Urothelium cell line (cell line): ENCODE data around the gene UNC13B.
A peak's percentile ranks its signal among the peaks of the same experiment; 100 is the strongest.
"Not testable (repeated sequence)": the region's sequence is repeated elsewhere in the genome, so short reads cannot be mapped to it uniquely, and the experiment has no call there.

Experiments
- DNase-seq: peaks from one replicate; pipeline ENCODE4 v3.0.0; 2011; ENCODE audit warnings: low spot score, mixed read lengths
- FAIRE-seq: peaks from 2 replicates; lab custom pipeline; 2011; peaks lifted over from hg19 to GRCh38; lab: Jason Lieb, UNC

Gene UNC13B

DNA sequence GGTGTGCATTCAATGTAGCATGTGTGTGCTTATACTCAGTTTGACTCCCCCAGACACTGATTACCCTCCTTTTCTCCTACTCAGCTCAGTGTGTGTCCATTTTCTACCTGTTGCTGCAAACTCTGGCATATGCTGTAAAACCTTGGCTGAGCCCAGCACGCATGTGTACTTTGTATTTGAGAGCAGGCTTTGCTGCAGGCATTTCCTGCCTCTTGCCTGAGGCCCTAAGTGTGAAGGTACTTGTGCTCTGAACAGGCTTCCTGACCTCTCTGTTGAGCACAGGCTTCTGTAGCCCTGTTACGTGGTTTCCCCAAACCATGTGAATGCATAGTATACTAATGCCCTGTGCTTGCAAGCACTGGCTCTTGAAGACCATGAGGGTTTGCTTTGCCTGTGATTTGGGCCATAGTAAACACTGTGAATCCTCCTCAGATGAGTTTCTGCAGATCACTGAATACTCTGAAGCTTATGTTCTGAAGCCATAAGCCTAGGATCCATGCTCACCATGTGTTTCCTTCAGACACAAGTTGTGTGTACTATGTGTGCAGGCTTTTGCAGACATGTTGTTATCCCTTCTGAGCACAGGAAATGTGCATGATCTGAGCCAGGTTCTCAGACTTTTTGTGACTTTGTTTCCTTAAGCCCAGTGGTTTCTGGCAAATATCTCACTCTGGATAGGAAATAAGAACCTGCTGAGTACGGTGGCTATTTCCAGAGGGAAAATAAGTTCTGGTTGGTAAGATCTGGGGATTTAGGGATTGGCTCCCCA is 203.2 kb downstream of the UNC13B start:
- no peak for FAIRE-seq
- DNase-seq = no peak

GRCh38 chr9:35366627-35367026 is 204.8 kb downstream of the UNC13B start:
- DNase-seq (no peak), FAIRE-seq (no peak)

DNA sequence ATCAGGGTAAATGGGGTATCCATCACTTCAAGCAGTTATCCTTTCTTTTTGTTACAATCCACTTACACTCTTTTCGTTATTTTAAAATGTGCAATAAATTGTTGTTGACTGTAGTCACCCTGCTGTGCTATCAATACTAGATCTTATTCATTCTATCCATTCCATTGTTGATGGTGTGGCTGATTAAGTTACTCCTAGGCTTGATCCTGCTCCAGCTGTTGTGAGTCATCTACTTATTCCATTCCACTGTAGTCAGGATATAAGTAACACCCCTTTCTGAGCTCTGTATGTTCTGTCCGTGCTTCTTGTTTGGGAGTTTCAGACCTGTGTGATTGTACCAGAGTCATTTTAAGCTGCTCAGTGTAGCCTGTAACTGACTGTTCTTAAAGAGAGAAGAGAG is 205.6 kb downstream of the UNC13B start:
- peak; percentile 60 for DNase-seq
- FAIRE-seq = peak; percentile 66

DNA sequence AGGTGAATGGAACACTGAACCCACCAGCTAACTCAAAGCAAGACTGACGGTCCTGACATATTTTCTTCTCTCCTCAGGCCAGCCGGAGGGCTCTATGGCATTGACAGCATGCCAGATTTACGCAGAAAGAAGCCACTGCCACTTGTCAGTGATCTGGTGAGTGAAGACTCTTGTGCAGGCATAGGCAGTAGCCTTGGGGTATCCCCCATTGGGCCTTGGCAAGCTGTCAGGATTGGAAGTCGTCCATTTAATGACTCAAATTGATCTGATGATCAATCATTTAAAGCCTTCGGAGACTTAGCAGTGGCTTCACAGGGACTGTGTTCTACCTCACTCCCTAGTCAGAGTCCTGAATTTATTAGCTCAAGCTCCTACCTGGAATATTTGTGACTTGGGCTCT is 208.4 kb downstream of the UNC13B start:
- DNase-seq (no peak), FAIRE-seq (no peak)

DNA sequence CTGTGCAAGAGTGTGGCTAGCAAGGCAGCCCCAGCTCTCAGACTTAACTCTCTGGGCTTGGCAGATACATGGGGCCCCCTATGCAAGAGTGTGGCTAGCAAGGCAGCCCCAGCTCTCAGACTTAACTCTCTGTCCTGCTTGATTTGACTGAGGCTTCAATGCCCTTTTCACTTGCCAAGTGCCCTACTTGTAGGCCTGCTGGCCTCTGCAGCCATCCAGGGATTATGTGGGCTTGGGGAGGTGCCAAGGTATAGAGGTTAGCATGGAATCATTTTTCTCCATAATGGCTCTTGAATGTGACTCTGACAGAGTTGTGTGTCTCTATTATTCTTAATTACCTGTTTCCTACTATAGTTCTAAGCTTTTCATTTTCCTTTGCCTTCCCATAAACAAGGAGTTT is 212.6 kb downstream of the UNC13B start:
- no peak for DNase-seq
- no peak for FAIRE-seq

DNA sequence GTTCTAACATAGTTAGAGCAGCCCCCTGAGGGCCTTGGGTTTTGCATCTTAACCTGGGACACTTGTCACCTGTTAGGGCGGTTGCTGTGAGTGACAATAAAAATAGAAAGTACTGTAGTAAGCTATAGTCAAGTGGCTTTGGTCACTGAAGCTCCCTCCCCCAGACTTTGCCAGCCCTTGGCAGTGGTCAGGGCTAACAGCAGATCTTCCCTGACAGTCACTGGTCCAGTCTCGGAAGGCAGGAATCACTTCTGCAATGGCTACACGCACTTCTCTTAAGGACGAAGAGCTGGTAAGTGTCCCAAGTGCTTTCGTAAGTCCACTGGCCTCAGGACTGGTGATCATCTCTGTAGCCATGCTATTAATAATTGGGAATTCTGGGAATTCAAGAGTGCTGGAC is 213.1 kb downstream of the UNC13B start:
- DNase-seq (no peak), FAIRE-seq (no peak)

DNA sequence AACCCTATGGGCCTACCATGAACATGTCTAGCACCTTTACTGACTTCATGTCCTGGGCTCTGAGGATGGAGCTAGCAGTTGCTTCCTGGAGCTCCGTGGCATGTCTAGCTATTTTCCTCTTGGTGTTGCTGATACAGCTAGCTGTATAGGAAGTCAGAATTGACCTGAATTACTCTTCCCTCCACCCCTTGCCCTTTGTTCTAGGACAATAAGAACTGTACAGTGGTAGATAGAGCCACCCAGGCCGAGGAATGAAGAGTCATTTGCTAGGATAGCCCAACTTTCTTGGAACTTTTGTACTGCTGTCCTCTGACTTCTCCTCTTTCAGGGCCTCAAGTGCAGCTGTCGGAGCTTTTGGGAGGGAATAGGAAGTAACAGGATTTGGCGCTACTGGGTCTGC is 218.2 kb downstream of the UNC13B start:
- DNase-seq (no peak), FAIRE-seq (no peak)

DNA sequence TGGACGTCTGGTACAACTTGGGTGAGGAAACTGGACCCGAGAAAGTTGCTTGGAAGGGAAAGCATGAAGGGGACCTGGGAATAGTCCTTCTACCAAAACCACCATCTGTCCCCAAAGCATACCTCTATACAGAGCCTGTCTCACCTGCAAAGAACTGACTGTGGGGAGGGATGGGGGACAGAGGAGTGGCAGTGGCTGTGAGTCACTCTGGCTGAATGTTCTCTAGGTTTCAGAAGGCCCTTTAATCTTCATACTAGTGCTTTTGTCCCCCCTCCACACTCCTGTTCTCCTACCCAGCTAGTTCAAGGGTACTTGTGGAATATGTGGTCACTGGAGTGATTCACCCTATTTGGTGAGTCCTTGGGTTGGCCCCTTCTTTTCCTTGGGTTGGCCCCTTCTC is 218.8 kb downstream of the UNC13B start:
- FAIRE-seq = no peak

GRCh38 chr9:35385042-35385441 is 223.2 kb downstream of the UNC13B start:
- FAIRE-seq (no peak), DNase-seq (no peak)

More for the DNA sequence above, 218.8 kb downstream of the UNC13B start:
- no peak for DNase-seq

- FAIRE-seq = no peak
- no peak for DNase-seq
Measured at GRCh38 chr9:35395076-35395705, 233.4 kb downstream of the UNC13B start.

- DNase-seq (no peak), FAIRE-seq (no peak)
Measured at GRCh38 chr9:35395706-35396101, 233.9 kb downstream of the UNC13B start.

- FAIRE-seq (no peak), DNase-seq (no peak)
Measured at GRCh38 chr9:35396560-35397215, 234.9 kb downstream of the UNC13B start.

DNA sequence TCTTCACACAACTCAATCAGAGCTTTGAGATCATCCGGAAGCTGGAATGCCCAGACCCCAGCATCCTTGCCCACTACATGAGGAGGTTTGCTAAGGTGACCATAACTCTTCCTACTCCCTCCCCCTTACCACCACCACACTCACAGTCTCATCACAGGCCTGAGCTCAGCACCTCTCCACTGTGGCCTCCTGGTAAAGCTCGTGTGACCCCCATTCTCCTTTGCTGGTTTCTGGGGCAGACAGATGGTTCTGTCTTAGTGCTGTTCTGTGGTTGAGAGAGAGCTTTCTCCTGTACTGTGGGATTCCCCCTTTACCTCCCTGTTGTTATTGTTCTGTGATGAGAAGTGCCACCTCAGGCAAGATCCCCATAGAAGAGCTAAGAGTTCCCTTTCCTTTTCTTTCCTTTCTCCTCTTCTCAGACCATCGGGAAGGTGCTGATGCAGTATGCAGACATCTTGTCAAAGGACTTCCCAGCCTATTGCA is 235.4 kb downstream of the UNC13B start:
- DNase-seq (no peak), FAIRE-seq (no peak)

- DNase-seq = no peak
- FAIRE-seq = no peak
Measured at GRCh38 chr9:35397923-35398322, 236.1 kb downstream of the UNC13B start.

DNA sequence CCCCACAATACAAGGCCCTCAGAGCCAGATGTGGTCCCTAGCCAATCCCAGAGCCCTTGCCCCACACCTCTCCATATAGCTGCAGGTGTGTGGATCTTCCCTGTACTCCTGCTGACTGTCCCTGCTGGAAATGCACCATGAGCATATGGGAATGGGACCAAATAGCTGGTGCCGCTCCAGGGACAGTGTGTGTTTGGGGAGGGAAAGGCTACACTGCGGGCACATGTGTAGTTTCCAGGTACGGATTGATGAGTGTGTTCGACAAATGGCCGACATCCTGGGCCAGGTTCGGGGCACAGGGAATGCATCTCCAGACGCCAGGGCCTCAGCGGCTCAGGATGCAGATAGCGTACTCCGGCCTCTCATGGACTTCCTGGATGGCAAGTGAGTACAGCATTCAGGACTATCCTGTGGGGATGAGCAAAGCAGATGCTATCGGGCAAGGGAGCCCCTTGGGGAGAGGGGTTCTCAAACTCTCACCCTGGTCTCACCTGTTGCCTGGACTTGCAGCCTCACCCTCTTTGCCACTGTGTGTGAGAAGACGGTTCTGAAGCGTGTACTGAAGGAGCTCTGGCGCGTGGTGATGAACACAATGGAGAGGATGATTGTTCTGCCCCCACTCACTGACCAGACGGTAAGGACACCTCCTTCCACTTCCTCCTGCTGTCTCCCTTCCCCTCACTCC is 237.0 kb downstream of the UNC13B start:
- FAIRE-seq (no peak), DNase-seq (no peak)

DNA sequence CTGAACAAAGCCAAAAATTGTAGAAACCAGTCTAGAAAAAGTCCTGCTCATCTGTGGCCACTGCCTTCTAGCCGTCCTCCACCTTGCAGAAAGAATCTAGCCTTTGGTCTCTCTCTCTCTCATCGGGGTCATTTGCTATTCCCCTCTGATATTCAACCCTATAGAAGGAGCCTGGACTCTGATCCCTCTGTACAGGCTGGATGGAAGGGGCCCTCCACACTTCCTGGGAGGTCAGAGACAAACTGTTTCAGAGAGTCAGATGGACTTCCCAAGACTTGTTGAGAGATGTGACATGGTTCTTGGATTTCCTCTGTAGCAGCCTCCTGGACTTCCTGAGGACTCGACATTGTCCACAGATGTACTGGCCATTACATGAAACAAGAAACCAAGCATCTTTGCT is 243.1 kb downstream of the UNC13B start:
- DNase-seq = no peak
- FAIRE-seq = no peak

- DNase-seq = no peak
- FAIRE-seq = no peak
Measured at GRCh38 chr9:35406183-35406959, 244.6 kb downstream of the UNC13B start.

DNA sequence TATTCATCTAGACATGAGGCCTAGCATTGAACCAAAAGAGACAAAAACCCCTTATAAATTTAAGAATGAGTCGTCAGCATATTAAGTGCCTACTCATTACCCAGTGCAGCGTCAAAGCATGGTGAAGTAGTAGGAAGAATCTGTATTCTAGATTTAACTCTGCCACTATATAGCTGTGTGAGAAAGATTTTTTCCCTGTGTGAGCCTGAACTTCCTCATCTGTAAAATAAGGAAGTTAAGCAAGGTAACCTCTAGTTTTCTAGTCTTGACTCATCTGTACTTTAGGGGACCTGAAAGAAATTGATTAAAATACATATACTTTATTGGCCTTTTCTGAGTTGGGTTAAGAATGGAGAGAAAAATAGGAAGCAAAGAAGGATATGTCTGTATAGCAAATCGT is 246.0 kb downstream of the UNC13B start:
- DNase-seq = no peak
- FAIRE-seq = no peak

DNA sequence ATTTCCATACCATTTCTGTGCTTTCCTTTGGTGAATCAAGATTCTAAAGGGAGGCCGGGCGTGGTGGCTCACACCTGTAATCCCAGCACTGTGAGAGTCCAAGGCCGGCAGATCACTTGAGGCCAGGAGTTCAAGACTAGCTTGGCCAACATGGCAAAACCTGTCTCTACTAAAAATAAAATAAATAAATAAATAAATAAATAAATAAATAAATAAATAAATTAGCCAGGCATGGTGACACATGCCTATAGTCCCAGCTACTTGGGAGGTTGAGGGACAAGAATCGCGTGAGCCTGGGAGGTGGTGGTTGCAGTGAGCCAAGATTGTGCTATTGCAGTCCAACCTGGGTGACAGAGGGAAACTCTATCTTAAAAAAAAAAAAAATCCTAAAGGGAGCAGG is 247.6 kb downstream of the UNC13B start:
- not testable (repeated sequence) for FAIRE-seq

DNA sequence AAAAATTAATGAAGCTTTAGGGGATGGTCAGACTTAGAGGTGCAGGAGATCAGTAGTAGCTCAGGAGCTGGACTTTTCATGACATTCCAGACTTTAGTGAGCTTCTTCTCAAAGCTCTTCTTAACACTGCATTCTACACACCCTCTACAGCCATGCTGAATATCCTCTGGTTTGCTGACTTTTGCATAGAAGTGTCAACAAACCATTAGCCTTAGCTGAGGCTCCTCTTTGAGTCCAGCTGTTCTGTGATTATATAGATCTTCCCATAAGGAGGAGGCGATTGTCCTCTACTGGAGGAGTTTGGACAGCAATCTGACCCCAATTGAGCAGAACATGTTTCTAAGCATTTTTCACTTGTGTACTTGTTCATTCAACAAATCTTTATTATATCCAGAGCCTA is 253.1 kb downstream of the UNC13B start:
- DNase-seq = no peak
- FAIRE-seq = no peak

More for the DNA sequence above, 247.6 kb downstream of the UNC13B start:
- DNase-seq = not testable (repeated sequence)
